Myocyte (in vitro differentiated cells): ENCODE data around the gene CDH15. TPM values are rescaled to one million over a fixed set of nuclear protein-coding genes. Genes with fewer than 3 reads are reported as not detected.
"Not testable (repeated sequence)": the region's sequence is repeated elsewhere in the genome, so short reads cannot be mapped to it uniquely, and the experiment has no call there.

Experiments
- DNase-seq: peaks from one replicate; pipeline ENCODE4 v3.0.0-alpha.2; 2012; ENCODE audit warnings: low read depth
- total RNA-seq: library from RNA; depleted of rRNA; stranded (reverse); fragments of >200 nt; gene quantifications from 2 replicates; pipeline ENCODE4 v1.2.3, GENCODE V29; 2014

CDH15 gene
- total RNA-seq, 1 donor from 2014 or later: 251 TPM

DNA sequence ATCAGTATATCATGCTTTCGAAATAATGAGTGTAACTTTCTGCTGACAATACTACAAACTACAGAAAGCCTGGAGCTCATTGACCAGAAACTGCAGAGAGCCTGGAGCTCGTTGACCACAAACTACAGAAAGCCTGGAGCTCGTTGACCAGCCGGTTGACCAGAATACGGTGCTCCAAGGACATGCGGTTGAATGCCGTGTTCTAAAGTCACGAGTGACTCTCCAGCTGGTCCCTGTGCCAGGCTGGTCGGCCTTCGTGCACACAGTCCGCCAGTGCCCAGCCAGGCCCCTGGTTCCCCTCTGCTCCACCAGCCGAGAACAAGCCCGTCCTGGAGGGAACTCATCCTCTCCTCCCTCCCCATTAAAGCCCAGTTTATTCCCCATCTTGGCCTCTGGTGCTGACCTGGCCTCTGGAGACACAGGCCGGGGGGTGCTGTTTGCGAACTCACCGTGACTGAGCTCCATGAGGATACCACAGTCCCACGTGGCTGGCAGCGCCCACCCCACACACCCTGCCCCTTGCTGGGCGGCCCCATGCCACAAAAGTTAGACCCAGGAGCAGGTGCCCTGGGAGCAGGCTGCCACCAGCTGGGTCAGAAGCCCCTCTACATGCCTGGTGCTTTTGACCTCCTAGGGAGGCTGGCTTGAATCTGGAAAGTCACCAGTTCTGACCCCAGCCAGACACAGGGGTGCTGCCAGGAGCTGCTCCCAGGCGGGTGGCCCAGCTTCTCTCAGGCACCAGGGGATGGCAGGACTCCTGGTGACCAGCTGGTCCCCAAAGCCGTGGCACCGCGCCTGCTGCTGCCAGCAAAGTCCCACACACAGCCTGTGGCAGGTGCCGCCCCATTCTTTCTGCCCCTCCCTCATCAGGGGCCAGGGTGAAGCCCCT, 15.5 kb upstream of the CDH15 start:
- DNase-seq: peak; percentile 69

- DNase-seq: no peak
These were observed 14.6 kb upstream of the CDH15 start for GRCh38 chr16:89156740-89157645.

GRCh38 chr16:89157778-89158177, 13.8 kb upstream of the CDH15 start:
- DNase-seq: no peak

- DNase-seq: no peak
These were observed 12.3 kb upstream of the CDH15 start for GRCh38 chr16:89159066-89159849.

GRCh38 chr16:89159850-89160354, 11.6 kb upstream of the CDH15 start:
- no peak for DNase-seq

GRCh38 chr16:89160977-89161701, 10.4 kb upstream of the CDH15 start:
- no peak for DNase-seq

- DNase-seq: no peak
These were observed 9.5 kb upstream of the CDH15 start for GRCh38 chr16:89161763-89162713.

GRCh38 chr16:89163297-89163696, 8.3 kb upstream of the CDH15 start:
- no peak for DNase-seq

GRCh38 chr16:89164436-89164835, 7.1 kb upstream of the CDH15 start:
- DNase-seq: no peak

GRCh38 chr16:89164847-89165680, 6.5 kb upstream of the CDH15 start:
- no peak for DNase-seq

DNA sequence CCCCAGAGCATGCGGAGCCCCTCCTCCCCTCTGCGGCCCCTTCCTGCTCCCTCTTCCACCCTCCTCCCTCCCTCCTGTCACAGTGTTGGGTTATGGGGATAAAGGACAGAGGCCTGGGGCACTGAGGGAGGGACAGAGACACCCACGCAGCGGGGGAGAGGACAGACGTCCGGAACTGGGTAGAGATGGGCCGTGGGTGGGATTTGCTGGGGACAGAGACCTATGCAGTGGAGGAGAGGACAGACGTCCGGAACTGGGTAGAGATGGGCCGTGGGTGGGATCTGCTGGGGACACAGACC, 5.9 kb upstream of the CDH15 start:
- DNase-seq: not testable (repeated sequence)

- DNase-seq: peak; percentile 64
These were observed 4.7 kb upstream of the CDH15 start for GRCh38 chr16:89166696-89167424.

- peak; percentile 88 for DNase-seq
These were observed 4.1 kb upstream of the CDH15 start for GRCh38 chr16:89167425-89167941.

DNA sequence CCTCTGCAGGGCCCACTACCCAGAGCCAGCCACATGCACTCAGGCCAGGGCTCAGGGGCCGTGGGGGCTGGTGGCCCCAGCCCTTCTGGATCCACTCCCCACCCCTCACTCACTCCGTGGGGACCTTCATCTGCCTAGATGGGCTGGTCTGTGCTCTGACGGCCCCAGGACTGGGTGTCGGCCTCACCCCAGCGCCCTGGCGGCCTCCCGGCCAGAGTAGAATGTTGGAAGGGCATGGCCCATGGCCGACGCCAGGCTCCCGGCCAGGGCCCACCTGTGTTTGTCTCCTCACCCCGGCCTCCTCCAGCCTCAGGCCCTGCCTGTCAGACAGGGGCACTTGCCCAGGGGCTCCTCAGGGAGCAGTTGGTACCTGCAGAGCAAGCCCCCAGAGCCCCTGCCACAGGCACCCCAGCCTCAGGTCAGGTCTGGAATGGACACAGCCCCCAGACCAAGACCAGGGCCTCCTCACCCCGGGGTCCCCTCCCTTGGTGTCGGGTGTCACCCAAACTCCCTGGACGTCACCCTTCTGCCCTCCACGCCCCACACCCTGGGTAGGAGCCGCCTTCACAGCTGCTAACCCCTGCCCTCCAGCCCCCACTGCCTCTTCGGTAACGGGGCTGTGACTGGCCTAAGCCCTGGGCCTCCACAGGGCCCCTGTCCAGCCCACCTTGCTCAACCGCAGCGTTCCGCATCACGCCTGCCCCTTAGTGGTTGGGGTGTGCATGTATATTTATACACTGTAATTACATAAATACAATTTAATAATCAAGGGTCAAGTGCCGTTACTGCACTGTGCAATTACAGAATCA, 3.0 kb upstream of the CDH15 start:
- DNase-seq: no peak

DNA sequence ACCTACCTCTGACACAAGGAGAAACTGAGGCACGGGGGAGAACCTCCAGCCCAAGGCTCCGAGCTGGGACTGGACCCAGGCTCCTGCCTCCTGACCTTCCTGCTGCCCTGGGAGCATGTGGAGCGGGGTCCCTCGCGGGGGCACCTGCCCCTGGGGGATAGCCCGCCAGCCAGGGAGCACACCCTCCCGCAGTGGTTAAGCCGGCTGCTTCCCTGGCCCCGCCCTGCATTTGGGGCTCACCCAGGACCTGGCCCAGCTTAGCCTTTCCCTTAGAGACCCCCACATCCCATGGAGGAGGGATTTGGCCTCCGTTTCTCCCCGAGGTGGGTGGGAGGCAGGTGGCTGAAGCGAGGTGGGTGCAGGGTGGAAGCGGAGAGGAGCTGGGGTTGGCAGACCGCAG, 1.8 kb upstream of the CDH15 start:
- DNase-seq: no peak

- DNase-seq: peak; percentile 33
These were observed 967 bp upstream of the CDH15 start for GRCh38 chr16:89170346-89171215.
